Measurements from ENCODE around the gene GMPPA.

GMPPA gene

DNA sequence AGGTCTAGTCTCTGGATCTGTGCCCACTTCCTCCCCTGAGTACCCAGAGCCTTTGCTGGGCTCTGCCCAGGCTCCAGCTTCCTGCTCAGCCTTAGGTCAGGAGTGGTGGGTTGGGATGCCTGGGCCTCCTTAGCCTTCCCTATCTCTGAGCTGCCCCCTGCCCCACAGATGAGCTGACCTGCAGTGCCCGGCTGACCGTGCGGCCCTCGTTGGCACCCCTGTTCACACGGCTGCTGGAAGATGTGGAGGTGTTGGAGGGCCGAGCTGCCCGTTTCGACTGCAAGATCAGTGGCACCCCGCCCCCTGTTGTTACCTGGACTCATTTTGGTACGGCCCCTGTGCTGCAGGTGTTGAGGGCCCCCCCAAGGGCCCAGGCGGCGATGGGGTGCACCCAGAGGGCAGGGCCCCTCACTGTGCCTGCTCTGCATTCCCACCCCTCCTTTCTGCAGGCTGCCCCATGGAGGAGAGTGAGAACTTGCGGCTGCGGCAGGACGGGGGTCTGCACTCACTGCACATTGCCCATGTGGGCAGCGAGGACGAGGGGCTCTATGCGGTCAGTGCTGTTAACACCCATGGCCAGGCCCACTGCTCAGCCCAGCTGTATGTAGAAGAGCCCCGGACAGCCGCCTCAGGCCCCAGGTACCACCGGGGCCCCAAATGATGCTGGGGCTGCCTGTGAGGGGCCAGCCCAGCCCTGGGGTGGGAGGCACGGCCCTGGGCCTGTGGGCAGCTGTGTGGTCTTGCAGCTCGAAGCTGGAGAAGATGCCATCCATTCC is 30.1 kb upstream of the GMPPA start:
- no peak for DNase-seq

DNA sequence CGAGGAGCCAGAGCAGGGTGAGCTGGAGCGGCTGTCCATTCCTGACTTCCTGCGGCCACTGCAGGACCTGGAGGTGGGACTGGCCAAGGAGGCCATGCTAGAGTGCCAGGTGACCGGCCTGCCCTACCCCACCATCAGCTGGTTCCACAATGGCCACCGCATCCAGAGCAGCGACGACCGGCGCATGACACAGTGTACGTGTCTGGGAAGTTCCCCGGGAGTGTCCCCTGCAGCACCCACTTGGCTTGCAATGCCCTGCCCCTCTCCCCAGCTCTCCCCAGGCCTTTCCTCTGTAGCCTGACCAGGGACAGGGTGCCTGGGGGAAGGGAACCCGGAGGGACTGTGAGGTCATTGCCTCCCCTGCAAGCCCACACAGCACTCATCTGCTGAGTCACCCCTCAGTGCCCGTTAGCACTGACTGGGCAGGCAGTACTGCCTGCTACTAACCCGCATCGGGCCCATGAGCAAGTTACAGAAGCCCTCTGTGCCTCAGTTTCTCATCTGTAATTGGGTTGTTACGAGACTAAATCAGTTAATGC is 29.4 kb upstream of the GMPPA start:
- peak; percentile 69 to 86 (median 81) for DNase-seq

DNA sequence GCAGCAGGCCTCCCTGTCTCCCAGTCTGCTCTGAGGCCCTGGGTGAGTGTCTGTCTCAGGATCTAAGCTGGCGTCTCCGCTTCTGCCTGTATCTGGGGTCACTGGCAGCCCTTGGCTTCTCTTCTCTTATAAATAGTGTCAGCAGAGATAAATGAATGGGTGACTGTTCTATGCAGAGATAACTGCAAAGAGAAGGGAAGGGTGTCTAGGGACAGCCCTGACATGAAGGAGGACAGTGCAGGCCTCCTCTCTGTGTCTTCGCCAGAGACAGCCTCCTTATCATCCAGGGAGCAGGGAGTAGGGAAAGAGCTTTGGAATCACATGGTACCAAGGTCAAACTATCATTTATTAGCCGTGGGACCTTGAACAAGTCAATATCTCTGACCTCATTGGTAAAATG is 28.3 kb upstream of the GMPPA start:
- DNase-seq: no peak

DNA sequence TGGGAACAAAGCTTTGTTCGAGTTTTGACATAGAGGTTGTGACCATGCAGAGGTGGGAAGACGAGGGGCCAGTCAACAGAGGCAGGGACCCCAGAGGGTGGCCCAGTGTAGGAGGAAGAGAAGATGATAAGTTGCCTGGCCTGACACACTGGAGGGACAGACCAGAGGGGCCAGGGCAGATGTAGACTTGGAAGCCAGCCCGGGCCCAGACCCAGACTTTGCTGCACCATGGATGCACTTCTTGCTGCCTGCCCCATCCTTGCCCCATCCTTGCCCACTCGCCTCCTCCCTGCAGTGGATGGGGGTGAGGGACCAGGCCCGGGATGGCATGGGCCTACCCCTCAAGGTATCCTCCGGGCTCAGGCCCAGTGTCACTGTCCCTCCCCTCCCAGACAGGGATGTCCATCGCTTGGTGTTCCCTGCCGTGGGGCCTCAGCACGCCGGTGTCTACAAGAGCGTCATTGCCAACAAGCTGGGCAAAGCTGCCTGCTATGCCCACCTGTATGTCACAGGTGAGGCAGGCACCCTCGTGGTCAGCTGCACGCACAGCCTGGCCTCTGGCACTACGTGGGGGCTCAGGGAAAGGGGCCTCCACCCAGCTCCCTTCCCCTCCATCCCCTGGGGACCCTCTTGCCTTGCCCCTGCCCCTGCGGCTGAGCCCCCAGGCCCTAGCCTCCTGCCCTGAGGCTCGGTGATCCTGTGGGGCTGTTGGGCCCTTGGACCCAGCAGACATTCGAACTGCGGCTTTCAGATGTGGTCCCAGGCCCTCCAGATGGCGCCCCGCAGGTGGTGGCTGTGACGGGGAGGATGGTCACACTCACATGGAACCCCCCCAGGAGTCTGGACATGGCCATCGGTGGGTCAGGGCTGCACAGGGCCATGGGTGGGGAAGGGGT is 27.0 kb upstream of the GMPPA start:
- no peak for DNase-seq

DNA sequence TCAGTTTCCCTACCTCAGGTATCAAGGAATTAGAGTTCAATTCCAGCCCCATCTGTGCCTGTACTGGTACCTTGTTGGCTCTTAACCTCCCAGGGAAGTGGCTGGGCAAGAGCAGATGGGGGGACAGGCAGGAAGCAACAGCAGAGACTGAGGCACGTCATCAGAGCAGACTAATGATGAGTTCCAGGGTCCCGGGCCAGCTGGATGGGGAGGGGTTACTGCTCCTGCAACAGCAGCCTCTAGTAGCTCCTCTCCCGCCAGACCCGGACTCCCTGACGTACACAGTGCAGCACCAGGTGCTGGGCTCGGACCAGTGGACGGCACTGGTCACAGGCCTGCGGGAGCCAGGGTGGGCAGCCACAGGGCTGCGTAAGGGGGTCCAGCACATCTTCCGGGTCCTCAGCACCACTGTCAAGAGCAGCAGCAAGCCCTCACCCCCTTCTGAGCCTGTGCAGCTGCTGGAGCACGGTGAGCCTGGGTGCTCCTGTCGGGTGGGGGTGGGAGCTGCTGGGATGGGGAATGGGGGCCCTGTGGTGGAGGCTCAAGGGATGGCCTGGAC is 26.0 kb upstream of the GMPPA start:
- DNase-seq: no peak

DNA sequence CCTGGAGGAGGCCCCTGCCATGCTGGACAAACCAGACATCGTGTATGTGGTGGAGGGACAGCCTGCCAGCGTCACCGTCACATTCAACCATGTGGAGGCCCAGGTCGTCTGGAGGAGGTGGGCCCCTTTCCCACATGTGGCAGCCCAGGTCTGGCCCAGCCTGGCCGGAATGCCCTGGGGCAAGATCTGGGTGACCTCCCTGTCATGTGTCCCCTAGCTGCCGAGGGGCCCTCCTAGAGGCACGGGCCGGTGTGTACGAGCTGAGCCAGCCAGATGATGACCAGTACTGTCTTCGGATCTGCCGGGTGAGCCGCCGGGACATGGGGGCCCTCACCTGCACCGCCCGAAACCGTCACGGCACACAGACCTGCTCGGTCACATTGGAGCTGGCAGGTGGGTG is 25.2 kb upstream of the GMPPA start:
- DNase-seq: no peak

DNA sequence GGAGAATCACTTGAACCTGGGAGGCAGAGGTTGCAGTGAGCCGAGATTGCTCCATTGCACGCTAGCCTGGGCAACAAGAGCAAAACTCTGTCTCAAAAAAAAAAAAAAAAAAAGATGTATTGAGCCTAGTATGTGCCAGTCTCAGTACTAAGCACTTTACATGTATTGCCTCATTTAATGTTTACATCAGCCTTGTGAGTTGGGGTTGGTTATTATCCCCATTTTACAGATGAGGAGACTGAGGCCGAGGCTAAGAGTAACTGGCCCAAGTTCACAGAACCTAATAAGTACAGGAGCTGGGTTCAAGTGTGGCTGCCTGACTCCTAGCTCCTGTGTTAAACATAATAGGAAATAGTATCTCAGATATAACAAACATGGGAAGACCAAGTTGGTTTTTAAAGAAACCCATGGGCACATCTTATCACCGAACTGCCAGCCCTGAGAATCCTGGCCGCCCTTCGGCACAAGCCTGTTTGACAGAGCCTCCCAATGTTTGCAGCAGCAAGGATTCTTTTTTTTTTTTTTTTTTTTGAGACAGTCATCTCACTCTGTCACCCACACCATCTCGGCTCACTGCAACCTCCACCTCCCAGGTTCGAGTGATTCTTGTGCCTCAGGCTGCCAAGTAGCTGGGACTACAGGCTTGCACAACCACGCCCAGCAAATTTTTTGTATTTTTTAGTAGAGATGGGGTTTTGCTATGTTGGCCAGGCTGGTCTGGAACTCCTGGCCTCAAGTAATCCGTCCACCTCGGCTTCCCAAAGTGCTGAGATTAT is 24.2 kb upstream of the GMPPA start:
- no peak for DNase-seq

DNA sequence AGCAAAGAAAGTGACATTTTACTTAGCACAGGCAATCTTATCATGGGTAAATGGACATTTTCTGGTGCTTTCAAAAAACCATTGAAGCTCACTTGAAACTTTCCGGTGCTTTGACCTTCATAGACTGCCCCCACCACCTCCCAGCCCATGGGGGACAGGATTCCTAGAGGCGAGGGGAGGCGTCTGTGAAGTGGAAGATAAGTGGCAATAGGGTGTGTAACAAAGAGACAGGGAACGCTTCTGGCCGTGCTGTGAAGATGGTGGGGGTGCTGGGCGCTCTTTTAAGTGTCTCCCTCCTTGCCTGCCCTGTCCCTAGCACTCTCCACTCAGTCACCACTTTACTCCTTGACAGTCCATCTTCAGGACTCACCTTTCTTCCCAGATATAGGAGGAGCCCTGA is 23.4 kb upstream of the GMPPA start:
- no peak for DNase-seq

DNA sequence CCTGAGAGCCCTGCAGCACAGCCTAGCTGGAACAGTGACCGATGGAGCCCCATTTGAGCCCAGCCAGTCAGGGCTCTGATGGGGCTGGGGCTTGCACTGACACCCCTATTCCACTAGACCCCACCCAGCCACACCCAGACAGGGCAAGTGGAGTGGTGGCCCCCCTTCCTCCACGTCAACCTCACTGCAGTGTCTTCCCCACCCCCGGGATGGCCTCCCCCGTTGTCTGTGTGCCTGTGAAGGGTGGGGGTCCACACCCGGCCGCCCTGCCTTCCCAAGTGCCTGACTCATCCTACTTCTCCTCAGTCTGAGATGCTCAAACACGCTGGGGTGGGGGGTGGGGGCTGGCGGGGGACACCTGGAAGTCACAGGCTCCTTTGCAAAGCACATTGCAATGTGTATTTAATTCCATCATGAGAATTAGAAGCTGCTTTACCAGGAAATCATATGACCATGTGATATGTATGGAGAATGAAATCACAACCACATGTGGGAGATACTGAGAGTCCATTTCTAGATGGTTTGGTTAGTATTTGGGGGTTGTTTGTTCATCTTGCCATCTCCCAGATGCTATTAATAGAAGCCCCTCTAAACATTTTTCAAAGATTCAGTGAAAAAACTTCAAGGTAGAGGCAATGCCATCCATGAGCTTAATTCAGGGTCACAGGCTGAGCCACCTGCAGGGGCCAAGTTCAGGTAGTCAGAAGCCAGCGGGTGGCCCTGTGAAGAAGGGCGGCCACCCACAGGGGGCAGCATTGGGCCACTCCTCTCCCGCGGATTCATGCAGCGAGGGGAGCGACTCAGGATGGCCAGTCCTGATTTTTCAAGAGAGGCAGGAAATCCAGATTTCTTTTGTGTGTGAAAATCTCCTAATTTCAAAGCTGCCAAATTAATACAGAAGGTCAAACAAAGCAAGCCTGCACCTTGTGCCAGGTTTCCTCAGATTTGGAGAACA is 22.7 kb upstream of the GMPPA start:
- DNase-seq: peak; percentile 70 to 87 (median 75)

DNA sequence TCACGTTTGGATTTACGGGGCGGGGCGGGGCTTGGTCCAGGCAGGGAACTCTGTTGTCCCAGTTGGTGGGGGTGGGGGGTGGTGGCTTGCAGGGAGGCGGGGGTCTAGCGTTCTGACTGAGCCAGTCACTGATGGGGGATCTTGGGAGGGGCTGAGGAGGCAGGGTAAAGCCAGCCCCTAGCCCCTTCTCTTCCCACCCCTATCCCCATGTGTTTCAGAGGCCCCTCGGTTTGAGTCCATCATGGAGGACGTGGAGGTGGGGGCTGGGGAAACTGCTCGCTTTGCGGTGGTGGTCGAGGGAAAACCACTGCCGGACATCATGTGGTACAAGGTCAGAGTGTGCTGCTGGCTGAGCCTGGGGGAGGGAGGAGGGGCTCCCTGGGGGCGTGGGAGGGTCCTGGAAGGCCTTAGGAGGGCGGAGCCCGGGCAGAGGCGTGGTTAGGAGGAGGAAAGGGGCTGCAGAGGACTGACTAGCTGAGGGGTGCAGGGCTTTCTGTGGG is 22.0 kb upstream of the GMPPA start:
- DNase-seq: no peak

DNA sequence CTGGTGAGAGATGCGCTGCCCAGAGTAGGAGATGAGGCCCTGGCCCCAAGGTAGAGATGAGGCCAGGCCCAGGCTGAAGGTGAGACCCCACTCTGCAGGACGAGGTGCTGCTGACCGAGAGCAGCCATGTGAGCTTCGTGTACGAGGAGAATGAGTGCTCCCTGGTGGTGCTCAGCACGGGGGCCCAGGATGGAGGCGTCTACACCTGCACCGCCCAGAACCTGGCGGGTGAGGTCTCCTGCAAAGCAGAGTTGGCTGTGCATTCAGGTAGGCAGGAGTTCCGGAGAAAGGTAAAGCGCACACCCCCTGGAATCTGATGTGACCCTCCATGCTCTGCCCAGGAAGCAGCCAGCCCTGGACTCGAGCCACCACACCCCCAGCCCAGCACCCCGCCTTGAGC is 21.5 kb upstream of the GMPPA start:
- no peak for DNase-seq

DNA sequence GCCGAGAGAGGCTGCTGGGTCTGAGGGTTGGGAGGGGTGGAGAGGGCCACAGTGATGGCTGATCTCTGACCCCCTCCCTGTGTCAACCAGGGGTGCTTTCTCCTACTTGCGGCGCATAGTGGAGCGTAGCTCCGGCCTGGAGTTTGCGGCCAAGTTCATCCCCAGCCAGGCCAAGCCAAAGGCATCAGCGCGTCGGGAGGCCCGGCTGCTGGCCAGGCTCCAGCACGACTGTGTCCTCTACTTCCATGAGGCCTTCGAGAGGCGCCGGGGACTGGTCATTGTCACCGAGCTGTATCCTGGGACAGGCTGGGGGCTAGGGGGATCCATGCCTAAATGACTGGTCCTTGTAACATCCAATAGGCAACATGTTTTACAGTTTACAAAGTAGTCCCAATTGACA is 20.9 kb upstream of the GMPPA start:
- DNase-seq: no peak

DNA sequence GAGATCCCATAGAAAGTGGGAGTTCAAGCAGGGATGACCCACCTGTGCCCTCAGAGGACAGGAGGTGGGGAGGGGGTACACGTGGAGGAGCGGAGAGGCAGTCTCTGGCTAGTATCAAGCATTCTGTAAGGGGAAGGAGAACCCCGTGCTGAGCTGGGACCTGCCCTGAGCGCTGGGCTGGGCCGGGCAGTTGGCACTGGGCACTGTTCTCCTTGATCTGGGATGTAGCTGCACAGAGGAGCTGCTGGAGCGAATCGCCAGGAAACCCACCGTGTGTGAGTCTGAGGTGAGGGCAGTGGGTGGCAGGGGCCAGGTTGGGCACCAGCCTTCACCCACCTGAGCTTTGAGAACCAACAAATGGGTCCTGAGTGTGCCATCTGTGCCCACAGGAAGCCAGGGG is 19.8 kb upstream of the GMPPA start:
- no peak for DNase-seq

DNA sequence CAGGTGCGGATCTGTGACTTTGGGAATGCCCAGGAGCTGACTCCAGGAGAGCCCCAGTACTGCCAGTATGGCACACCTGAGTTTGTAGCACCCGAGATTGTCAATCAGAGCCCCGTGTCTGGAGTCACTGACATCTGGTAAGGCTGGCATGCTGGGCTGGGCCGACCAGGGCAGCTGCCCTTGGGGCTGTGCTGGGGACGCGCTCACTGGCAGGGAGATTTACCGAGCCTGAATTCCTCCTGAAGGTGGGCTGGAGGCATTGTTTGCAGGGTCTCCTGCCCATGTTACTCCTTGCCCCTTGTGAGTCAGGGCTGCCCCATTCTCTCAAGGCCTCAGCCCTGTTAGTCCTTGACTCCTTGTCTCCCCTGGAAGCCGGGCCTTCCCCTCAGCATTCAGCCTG is 18.7 kb upstream of the GMPPA start:
- no peak for DNase-seq

DNA sequence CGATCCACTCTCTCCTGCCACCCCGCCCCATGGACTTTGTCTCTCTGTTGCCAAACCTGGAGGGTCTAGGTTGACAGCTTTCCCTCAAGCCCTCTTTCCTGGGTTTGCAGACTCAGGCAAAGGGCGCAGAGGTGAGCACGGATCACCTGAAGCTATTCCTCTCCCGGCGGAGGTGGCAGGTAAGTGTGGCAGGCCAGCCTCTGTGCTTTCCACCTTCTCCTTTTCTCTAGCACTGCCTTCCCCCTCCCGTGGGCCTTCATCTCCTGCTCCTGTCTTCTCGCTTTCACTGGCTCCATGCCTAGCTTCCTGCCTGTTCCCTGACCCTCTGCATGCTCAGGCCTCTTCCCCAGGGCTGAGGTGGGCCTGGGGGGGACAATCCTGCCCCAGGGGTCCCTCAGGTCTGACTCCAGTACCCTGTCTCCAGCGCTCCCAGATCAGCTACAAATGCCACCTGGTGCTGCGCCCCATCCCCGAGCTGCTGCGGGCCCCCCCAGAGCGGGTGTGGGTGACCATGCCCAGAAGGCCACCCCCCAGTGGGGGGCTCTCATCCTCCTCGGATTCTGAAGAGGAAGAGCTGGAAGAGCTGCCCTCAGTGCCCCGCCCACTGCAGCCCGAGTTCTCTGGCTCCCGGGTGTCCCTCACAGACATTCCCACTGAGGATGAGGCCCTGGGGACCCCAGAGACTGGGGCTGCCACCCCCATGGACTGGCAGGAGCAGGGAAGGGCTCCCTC is 15.9 kb upstream of the GMPPA start:
- DNase-seq: no peak

DNA sequence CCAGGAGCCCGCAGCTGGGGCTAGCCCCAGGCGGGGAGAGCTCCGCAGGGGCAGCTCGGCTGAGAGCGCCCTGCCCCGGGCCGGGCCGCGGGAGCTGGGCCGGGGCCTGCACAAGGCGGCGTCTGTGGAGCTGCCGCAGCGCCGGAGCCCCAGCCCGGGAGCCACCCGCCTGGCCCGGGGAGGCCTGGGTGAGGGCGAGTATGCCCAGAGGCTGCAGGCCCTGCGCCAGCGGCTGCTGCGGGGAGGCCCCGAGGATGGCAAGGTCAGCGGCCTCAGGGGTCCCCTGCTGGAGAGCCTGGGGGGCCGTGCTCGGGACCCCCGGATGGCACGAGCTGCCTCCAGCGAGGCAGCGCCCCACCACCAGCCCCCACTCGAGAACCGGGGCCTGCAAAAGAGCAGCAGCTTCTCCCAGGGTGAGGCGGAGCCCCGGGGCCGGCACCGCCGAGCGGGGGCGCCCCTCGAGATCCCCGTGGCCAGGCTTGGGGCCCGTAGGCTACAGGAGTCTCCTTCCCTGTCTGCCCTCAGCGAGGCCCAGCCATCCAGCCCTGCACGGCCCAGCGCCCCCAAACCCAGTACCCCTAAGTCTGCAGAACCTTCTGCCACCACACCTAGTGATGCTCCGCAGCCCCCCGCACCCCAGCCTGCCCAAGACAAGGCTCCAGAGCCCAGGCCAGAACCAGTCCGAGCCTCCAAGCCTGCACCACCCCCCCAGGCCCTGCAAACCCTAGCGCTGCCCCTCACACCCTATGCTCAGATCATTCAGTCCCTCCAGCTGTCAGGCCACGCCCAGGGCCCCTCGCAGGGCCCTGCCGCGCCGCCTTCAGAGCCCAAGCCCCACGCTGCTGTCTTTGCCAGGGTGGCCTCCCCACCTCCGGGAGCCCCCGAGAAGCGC is 15.0 kb upstream of the GMPPA start:
- peak in 1 of 3 donors; percentile 18 for DNase-seq

DNA sequence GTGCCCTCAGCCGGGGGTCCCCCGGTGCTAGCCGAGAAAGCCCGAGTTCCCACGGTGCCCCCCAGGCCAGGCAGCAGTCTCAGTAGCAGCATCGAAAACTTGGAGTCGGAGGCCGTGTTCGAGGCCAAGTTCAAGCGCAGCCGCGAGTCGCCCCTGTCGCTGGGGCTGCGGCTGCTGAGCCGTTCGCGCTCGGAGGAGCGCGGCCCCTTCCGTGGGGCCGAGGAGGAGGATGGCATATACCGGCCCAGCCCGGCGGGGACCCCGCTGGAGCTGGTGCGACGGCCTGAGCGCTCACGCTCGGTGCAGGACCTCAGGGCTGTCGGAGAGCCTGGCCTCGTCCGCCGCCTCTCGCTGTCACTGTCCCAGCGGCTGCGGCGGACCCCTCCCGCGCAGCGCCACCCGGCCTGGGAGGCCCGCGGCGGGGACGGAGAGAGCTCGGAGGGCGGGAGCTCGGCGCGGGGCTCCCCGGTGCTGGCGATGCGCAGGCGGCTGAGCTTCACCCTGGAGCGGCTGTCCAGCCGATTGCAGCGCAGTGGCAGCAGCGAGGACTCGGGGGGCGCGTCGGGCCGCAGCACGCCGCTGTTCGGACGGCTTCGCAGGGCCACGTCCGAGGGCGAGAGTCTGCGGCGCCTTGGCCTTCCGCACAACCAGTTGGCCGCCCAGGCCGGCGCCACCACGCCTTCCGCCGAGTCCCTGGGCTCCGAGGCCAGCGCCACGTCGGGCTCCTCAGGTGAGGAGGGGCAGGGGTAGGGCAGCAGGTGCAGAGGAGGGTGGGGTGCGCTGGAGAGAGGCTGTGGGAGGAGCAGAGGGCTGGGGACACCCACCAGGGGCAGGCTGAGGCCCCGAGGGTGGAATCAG is 14.1 kb upstream of the GMPPA start:
- DNase-seq: peak in 1 of 3 donors; percentile 26

DNA sequence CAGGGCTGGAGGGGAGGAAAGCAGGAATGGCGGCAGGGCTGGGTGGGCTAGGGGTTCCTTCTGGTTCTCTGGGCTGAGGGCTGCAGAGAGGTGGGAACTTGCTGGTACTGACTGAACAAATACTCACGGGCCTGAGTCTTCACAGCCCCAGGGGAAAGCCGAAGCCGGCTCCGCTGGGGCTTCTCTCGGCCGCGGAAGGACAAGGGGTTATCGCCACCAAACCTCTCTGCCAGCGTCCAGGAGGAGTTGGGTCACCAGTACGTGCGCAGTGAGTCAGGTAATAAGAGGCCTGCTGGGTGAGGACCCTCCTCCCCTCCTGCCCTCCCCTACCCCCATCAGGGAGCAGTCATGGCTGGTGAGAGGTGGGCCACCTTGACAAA is 13.5 kb upstream of the GMPPA start:
- no peak for DNase-seq
